GM19395 (cell line): Measurements from ENCODE around the gene TECR.
"Not testable (repeated sequence)": the region's sequence is repeated elsewhere in the genome, so short reads cannot be mapped to it uniquely, and the experiment has no call there.

Source experiments
- ATAC-seq: cut with Tn5 transposase; IDR thresholded peaks from one replicate; pipeline ENCODE4 v1.9.1; 2021; ENCODE audit warnings: mild to moderate bottlenecking, moderate library complexity; ENCODE audit not compliant: unreplicated experiment

The TECR gene

GRCh38 chr19:14529254-14530004, at the start of gene TECR:
Gene TECR, plus strand, starts transcription at chr19:14529594. Its CDS starts 103 bp downstream, at chr19:14529697.
- peak; percentile 91 for ATAC-seq

- no peak for ATAC-seq
These were observed 49.3 kb upstream of the TECR start for GRCh38 chr19:14479975-14480699.

GRCh38 chr19:14480700-14481079, 48.7 kb upstream of the TECR start:
- ATAC-seq = no peak

GRCh38 chr19:14482172-14482941, 47.0 kb upstream of the TECR start:
- ATAC-seq = no peak

- ATAC-seq = no peak
These were observed 41.8 kb upstream of the TECR start for GRCh38 chr19:14487370-14488125.

GRCh38 chr19:14492756-14493337, 36.5 kb upstream of the TECR start:
- no peak for ATAC-seq

- ATAC-seq = no peak
These were observed 35.0 kb upstream of the TECR start for GRCh38 chr19:14494411-14494810.

GRCh38 chr19:14494910-14495671, 34.3 kb upstream of the TECR start:
- ATAC-seq = no peak

- no peak for ATAC-seq
These were observed 33.7 kb upstream of the TECR start for GRCh38 chr19:14495672-14496028.

GRCh38 chr19:14496029-14496833, 33.2 kb upstream of the TECR start, which contains the start of gene GIPC1:
Gene GIPC1, minus strand, starts transcription at chr19:14496127. Its CDS starts 13,151 bp downstream, at chr19:14482976.
- ATAC-seq = peak; percentile 66

GRCh38 chr19:14496834-14497227, 32.6 kb upstream of the TECR start:
- no peak for ATAC-seq

- ATAC-seq = no peak
These were observed 32.0 kb upstream of the TECR start for GRCh38 chr19:14497228-14497921.

GRCh38 chr19:14502334-14503092, 26.9 kb upstream of the TECR start:
- no peak for ATAC-seq

GRCh38 chr19:14503285-14503684, 26.1 kb upstream of the TECR start:
- no peak for ATAC-seq

GRCh38 chr19:14504575-14504974, 24.8 kb upstream of the TECR start:
- not testable (repeated sequence) for ATAC-seq

GRCh38 chr19:14505488-14506239, 23.7 kb upstream of the TECR start:
- no peak for ATAC-seq
